SK-N-SH (cell line): ENCODE measurements around the gene RAB33A. TPM values are rescaled to one million over a fixed set of nuclear protein-coding genes. Genes with fewer than 3 reads are reported as not detected.
A peak's percentile ranks its signal among the peaks of the same experiment; 100 is the strongest.

Experiments used
- CTCF ChIA-PET: fragments of 300-600, 350-600 bp; formaldehyde crosslinking; extraction: SDS; loops from one replicate; lab custom pipeline; 2021; lab: Yijun Ruan, JAX
- POLR2A ChIA-PET: fragments of 350-600 bp; sonication (Branson Sonifier 250); formaldehyde crosslinking; extraction: SDS; loops from one replicate; lab custom pipeline; 2020; ENCODE audit warnings: antibody characterized with exemption, inconsistent platforms; lab: Yijun Ruan, JAX
- DNase-seq: peaks from one replicate; pipeline ENCODE4 v3.0.0; 2012
- H2AFZ ChIP-seq: fragments of 200-600 bp; sonication (generic); 2 replicates; pipeline ENCODE4 v1.8.1; 2016; ENCODE audit warnings: antibody characterized with exemption, mild to moderate bottlenecking, low read depth
- H3F3A ChIP-seq: fragments of 200-600 bp; sonication (generic); replicated peaks from 2 replicates; pipeline ENCODE3; 2016; ENCODE audit warnings: antibody characterized with exemption, mild to moderate bottlenecking; ENCODE audit not compliant: insufficient read depth
- H3K27ac ChIP-seq, 2 experiments: fragments of 200-500 bp in 1 of 2; fragments of 200-600 bp in 1 of 2; sonication (Bioruptor generic) in 1 of 2; sonication (generic), shearing (Covaris generic) in 1 of 2; 2 replicates each; pipeline versions ENCODE4 v1.5.1 to v1.6.1; 2014 to 2016; ENCODE audit warnings: low read depth in 2 of 2, inconsistent platforms in 1 of 2, low read length in 1 of 2, mild to moderate bottlenecking in 1 of 2, mixed read lengths in 1 of 2
- H3K27me3 ChIP-seq: fragments of 200-600 bp; sonication (generic), shearing (Covaris generic); 2 replicates; pipeline ENCODE4 v1.6.1; 2016; ENCODE audit warnings: mixed run types; ENCODE audit not compliant: insufficient read depth
- H3K36me3 ChIP-seq, 2 experiments: fragments of 200-500 bp in 1 of 2; fragments of 200-600 bp in 1 of 2; sonication (Bioruptor generic) in 1 of 2; sonication (generic) in 1 of 2; replicated peaks in 1 of 2; 2 replicates each; pipeline versions ENCODE3 to v1.5.1; 2014 to 2016; ENCODE audit warnings: low read length in 1 of 2, mild to moderate bottlenecking in 1 of 2; ENCODE audit not compliant: insufficient read depth in 2 of 2, control insufficient read depth in 1 of 2
- H3K4me1 ChIP-seq, 2 experiments: fragments of 200-500 bp in 1 of 2; fragments of 200-600 bp in 1 of 2; sonication (Bioruptor generic) in 1 of 2; sonication (generic), shearing (Covaris generic) in 1 of 2; 2 replicates each; pipeline versions ENCODE4 v1.5.1 to v1.6.1; 2014 to 2016; ENCODE audit warnings: low read depth in 1 of 2, low read length in 1 of 2, mixed run types in 1 of 2; ENCODE audit not compliant: insufficient read depth in 2 of 2, control insufficient read depth in 1 of 2
- H3K4me2 ChIP-seq: fragments of 200-600 bp; sonication (generic), shearing (Covaris generic); 2 replicates; pipeline ENCODE4 v1.6.1; 2017; ENCODE audit warnings: mixed run types
- H3K4me3 ChIP-seq, 2 experiments: fragments of 200-500 bp in 1 of 2; fragments of 200-600 bp in 1 of 2; sonication (Bioruptor generic) in 1 of 2; sonication (generic), shearing (Covaris generic) in 1 of 2; 2 replicates each; pipeline versions ENCODE4 v1.5.1 to v1.8.1; 2014 to 2016; ENCODE audit warnings: low read depth in 2 of 2, inconsistent platforms in 1 of 2, low read length in 1 of 2, mild to moderate bottlenecking in 1 of 2, mixed read lengths in 1 of 2, moderate library complexity in 1 of 2
- H3K79me2 ChIP-seq: fragments of 200-600 bp; sonication (generic); 2 replicates; pipeline ENCODE4 v1.8.1; 2017; ENCODE audit warnings: mild to moderate bottlenecking; ENCODE audit not compliant: insufficient read depth
- H3K9ac ChIP-seq: fragments of 200-600 bp; sonication (generic); 2 replicates; pipeline ENCODE4 v1.6.1; 2017; ENCODE audit warnings: mixed run types
- H3K9me2 ChIP-seq: fragments of 200-600 bp; sonication (generic); 2 replicates; pipeline ENCODE4 v1.6.1; 2017; ENCODE audit warnings: mixed run types
- H3K9me3 ChIP-seq: fragments of 200-600 bp; sonication (generic); 2 replicates; pipeline ENCODE4 v1.6.1; 2017; ENCODE audit warnings: mixed run types, mild to moderate bottlenecking, moderate library complexity
- H4K20me1 ChIP-seq: fragments of 200-600 bp; sonication (generic); 2 replicates; pipeline ENCODE4 v1.6.1; 2017; ENCODE audit warnings: mild to moderate bottlenecking, mixed run types; ENCODE audit not compliant: insufficient read depth
- CHD2 ChIP-seq: fragments of 150-350 bp; IDR thresholded peaks from 2 replicates; pipeline ENCODE4 v1.6.1; 2018; ENCODE audit warnings: low read length; ENCODE audit not compliant: partially characterized antibody
- ELF1 ChIP-seq: IDR thresholded peaks from 2 replicates; pipeline ENCODE4 v1.4.0; 2012
- EP300 ChIP-seq, 2 experiments: IDR thresholded peaks; 2 replicates each; pipeline versions ENCODE4 v1.4.0 to v1.6.1; 2012; ENCODE audit warnings: borderline replicate concordance in 1 of 2, low read depth in 1 of 2, low read length in 1 of 2
- FOXM1 ChIP-seq: IDR thresholded peaks from 2 replicates; pipeline ENCODE4 v1.4.0; 2012; ENCODE audit warnings: low read depth, mild to moderate bottlenecking
- GABPA ChIP-seq: IDR thresholded peaks from 2 replicates; pipeline ENCODE4 v1.4.0; 2012; ENCODE audit warnings: low read depth, mild to moderate bottlenecking
- GATA2 ChIP-seq: sonication (generic); formaldehyde crosslinking; IDR thresholded peaks from 2 replicates; pipeline ENCODE4 v1.5.0; 2020; ENCODE audit warnings: mild to moderate bottlenecking, missing genetic modification reagents
- MEF2A ChIP-seq: IDR thresholded peaks from 2 replicates; pipeline ENCODE4 v1.4.0; 2012; ENCODE audit warnings: low read depth, borderline replicate concordance
- MXI1 ChIP-seq: IDR thresholded peaks from 2 replicates; pipeline ENCODE4 v1.6.1; 2012; ENCODE audit warnings: mild to moderate bottlenecking, low read depth, low read length, improper control_type of control experiment
- NFIC ChIP-seq: IDR thresholded peaks from 2 replicates; pipeline ENCODE4 v1.4.0; 2012; ENCODE audit warnings: borderline replicate concordance
- POLR2AphosphoS5 ChIP-seq: IDR thresholded peaks from 2 replicates; pipeline ENCODE4 v1.6.1; 2012; ENCODE audit warnings: low read depth, low read length
- RAD21 ChIP-seq: IDR thresholded peaks from 2 replicates; pipeline ENCODE4 v1.6.1; 2012; ENCODE audit warnings: mild to moderate bottlenecking, low read length
- RCOR1 ChIP-seq: fragments of 150-350 bp; IDR thresholded peaks from 2 replicates; pipeline ENCODE4 v1.6.1; 2017; ENCODE audit warnings: antibody characterized with exemption, low read length
- RXRA ChIP-seq: IDR thresholded peaks from 2 replicates; pipeline ENCODE4 v1.4.0; 2012; ENCODE audit warnings: low read depth, mild to moderate bottlenecking, borderline replicate concordance
- SMC3 ChIP-seq: IDR thresholded peaks from 2 replicates; pipeline ENCODE4 v1.6.1; 2012; ENCODE audit warnings: low read depth, low read length, improper control_type of control experiment
- TAF1 ChIP-seq: IDR thresholded peaks from 2 replicates; pipeline ENCODE4 v1.6.1; 2012; ENCODE audit warnings: low read depth, mild to moderate bottlenecking, low read length, moderate library complexity, borderline replicate concordance
- YY1 ChIP-seq: IDR thresholded peaks from 2 replicates; pipeline ENCODE4 v1.4.0; 2012; ENCODE audit warnings: low read depth, mild to moderate bottlenecking
- WGBS: methylation state at CpG from one replicate; pipeline ENCODE4 v1.1.6; 2017; ENCODE audit warnings: low lambda C conversion rate; 5-methylcytosine and 5-hydroxymethylcytosine counted together
- polyA plus RNA-seq, 3 experiments: library from polyadenylated mRNA; depleted of rRNA; stranded (reverse); fragments of >200 nt; gene quantifications; 2 replicates each; pipeline ENCODE4 v1.2.3, GENCODE V29; 2012
- TF ChIP-seq, protein P1 (sequence below): IDR thresholded peaks from 2 replicates; pipeline ENCODE4 v1.4.0; 2012; ENCODE audit warnings: low read depth, borderline replicate concordance
- TF ChIP-seq, protein P2 (sequence below): IDR thresholded peaks from 2 replicates; pipeline ENCODE4 v1.4.0; 2012; ENCODE audit warnings: low read depth
- TF ChIP-seq, protein P3 (sequence below): IDR thresholded peaks from 2 replicates; pipeline ENCODE4 v1.6.1; 2012; ENCODE audit warnings: mild to moderate bottlenecking, low read depth, low read length, moderate library complexity
- TF ChIP-seq, protein P4 (sequence below): IDR thresholded peaks from 2 replicates; pipeline ENCODE4 v1.4.0; 2012; ENCODE audit warnings: low read depth, borderline replicate concordance

RAB33A gene
- polyA plus RNA-seq, 1 of the 3 experiments (the other 2 are of a cell fraction), result 1.2 TPM

DNA sequence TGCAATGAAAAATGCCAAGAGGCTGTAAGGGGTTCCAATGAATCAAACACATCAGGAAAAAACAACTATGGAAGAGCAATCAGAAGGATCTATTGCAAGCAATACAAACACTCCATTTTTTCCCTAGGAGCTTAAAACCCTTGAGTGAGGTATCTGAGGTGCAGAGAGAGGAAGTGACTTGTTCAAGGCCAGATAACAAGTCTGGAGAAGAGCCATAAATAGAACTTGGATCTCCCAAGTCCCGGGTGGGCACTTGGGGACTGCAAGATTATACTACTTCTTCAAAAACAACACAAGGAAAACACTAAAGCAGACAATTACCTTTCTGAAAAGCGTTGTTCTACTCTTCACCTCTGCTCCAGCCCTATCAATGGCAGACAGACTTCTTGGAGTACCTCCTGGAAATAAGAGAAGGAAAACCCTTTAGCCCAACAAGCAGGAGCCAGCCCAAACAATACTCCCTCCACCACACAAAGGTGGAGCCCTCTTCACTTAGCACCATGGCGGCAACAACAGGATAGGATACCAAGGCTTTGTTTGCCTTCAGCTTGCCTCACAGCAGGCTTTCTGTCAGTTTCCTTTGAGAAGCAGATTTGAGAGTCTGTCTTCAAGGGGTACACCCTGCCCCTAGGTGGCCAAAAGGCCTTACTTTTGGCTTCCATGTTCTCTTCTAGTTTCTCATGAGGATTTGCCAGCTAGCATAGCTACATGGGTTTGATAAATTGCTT lies 32.1 kb upstream of the RAB33A start (continued):
- TF ChIP-seq TAF1 (no peak), EP300 (IDR thresholded peaks at IDR 0.05; ENCODE audit: borderline replicate concordance in 1 of 2, low read depth in 1 of 2, low read length in 1 of 2) (no peak), FOXM1 (no peak), ELF1 (no peak)
- TF ChIP-seq, protein P1, sequence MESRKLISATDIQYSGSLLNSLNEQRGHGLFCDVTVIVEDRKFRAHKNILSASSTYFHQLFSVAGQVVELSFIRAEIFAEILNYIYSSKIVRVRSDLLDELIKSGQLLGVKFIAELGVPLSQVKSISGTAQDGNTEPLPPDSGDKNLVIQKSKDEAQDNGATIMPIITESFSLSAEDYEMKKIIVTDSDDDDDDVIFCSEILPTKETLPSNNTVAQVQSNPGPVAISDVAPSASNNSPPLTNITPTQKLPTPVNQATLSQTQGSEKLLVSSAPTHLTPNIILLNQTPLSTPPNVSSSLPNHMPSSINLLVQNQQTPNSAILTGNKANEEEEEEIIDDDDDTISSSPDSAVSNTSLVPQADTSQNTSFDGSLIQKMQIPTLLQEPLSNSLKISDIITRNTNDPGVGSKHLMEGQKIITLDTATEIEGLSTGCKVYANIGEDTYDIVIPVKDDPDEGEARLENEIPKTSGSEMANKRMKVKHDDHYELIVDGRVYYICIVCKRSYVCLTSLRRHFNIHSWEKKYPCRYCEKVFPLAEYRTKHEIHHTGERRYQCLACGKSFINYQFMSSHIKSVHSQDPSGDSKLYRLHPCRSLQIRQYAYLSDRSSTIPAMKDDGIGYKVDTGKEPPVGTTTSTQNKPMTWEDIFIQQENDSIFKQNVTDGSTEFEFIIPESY, result no peak
- TF ChIP-seq, protein P2, sequence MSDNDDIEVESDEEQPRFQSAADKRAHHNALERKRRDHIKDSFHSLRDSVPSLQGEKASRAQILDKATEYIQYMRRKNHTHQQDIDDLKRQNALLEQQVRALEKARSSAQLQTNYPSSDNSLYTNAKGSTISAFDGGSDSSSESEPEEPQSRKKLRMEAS, result no peak

DNA sequence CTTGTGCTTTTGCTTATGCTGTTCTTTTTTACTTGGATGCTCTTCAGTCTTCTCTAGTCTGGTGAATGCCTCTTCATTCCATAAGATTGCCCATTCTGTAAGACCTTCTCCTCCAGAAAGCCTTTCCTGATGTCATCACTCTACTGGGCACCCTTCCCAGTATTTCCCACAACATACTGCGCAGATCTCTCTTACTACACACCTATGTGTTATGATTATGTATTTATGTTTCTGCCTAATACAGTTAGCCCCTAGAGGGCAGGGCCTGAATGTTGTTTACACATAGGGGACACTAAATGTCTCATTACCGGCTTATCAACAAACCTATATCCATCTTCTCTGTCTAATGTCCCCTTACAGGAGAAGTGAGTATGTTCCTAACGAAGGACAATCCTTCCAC lies 27.3 kb upstream of the RAB33A start:
- no peak for TF ChIP-seq GABPA
- TF ChIP-seq SMC3, result 0 out of 2 replicates have a peak, but pooled peaks have one; percentile 5
- no peak for TF ChIP-seq MXI1
- peak; percentile 20; the same call in 1 of the 2 replicates for TF ChIP-seq RAD21
- no peak for TF ChIP-seq POLR2AphosphoS5
- no peak for TF ChIP-seq GATA2 (CRISPR knock-in tag)
- no peak for TF ChIP-seq CHD2
- DNase-seq, result no peak
- POLR2A ChIA-PET, result no interaction called here

DNA sequence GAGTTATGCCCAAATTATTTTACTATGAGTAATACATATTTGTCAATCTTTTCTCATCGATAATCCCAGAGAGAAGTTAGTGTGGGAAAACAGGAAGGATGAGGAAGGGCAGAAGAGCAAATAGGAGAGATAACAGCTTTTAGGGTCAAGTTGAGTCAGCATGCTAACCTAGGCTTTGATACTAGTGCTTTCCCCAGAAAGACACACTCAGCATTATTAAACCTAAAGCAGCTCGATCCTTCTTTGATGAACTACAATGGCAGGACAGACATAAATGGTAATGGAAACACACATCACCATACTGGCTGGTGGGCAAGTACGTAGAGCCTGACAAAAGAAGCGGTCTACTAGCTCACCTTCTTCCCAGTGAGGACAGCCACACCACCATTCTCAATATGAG lies 26.6 kb upstream of the RAB33A start:
- Histone ChIP-seq H3K27me3 (no peaks in the 10 kb centered on the region), H3F3A (no peaks in the 10 kb centered on the region), H4K20me1 (no peaks in the 10 kb centered on the region), H3K4me3 (no peak overlapping the region), H3K4me2 (no peak overlapping the region), H3K9me3 (no peaks in the 10 kb centered on the region), H3K27ac (no peak overlapping the region), H3K9ac (no peak overlapping the region), H2AFZ (no peak overlapping the region), H3K4me1 (no peaks in the 10 kb centered on the region), H3K36me3 (peaks cover 20 to 47% of the 10 kb centered on the region in 2 experiments), H3K79me2 (no peaks in the 10 kb centered on the region), H3K9me2 (no peaks in the 10 kb centered on the region)
- ChIA-PET CTCF (interaction anchor here (0.7 to 1.0 kb wide), 4 partner anchors 24 to 219 kb away, joined by 3 to 4 read pairs (median 3); partner anchors contain the start of gene RAB33A), POLR2A (no interaction called here)
- TF ChIP-seq SMC3 (no peak), YY1 (no peak), RXRA (no peak), MEF2A (no peak), MXI1 (no peak), NFIC (no peak), RCOR1 (no peak), CHD2 (no peak)
- TF ChIP-seq, protein P3, sequence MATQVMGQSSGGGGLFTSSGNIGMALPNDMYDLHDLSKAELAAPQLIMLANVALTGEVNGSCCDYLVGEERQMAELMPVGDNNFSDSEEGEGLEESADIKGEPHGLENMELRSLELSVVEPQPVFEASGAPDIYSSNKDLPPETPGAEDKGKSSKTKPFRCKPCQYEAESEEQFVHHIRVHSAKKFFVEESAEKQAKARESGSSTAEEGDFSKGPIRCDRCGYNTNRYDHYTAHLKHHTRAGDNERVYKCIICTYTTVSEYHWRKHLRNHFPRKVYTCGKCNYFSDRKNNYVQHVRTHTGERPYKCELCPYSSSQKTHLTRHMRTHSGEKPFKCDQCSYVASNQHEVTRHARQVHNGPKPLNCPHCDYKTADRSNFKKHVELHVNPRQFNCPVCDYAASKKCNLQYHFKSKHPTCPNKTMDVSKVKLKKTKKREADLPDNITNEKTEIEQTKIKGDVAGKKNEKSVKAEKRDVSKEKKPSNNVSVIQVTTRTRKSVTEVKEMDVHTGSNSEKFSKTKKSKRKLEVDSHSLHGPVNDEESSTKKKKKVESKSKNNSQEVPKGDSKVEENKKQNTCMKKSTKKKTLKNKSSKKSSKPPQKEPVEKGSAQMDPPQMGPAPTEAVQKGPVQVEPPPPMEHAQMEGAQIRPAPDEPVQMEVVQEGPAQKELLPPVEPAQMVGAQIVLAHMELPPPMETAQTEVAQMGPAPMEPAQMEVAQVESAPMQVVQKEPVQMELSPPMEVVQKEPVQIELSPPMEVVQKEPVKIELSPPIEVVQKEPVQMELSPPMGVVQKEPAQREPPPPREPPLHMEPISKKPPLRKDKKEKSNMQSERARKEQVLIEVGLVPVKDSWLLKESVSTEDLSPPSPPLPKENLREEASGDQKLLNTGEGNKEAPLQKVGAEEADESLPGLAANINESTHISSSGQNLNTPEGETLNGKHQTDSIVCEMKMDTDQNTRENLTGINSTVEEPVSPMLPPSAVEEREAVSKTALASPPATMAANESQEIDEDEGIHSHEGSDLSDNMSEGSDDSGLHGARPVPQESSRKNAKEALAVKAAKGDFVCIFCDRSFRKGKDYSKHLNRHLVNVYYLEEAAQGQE, result no peak
- TF ChIP-seq, protein P4, sequence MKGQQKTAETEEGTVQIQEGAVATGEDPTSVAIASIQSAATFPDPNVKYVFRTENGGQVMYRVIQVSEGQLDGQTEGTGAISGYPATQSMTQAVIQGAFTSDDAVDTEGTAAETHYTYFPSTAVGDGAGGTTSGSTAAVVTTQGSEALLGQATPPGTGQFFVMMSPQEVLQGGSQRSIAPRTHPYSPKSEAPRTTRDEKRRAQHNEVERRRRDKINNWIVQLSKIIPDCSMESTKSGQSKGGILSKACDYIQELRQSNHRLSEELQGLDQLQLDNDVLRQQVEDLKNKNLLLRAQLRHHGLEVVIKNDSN, result no peak
- no peak for DNase-seq
- 84% methylated on average over 4 of the region's 4 CpGs for WGBS

More for the DNA sequence above, 27.3 kb upstream of the RAB33A start:
- no peak overlapping the region for H2AFZ ChIP-seq
- no peaks in the 10 kb centered on the region for H3K9me2 ChIP-seq
- CTCF ChIA-PET, result interaction anchor here (1.1 to 1.2 kb wide), 2 partner anchors 12 to 65 kb away, joined by 5 to 7 read pairs; no protein-coding TSS in a partner anchor
- no peak overlapping the region for H3K9ac ChIP-seq
- H3K4me3 ChIP-seq, result no peak overlapping the region
- no peak overlapping the region for H3K27ac ChIP-seq
- H3K9me3 ChIP-seq, result no peaks in the 10 kb centered on the region
- H3F3A ChIP-seq, result no peaks in the 10 kb centered on the region
- H3K79me2 ChIP-seq, result no peaks in the 10 kb centered on the region
- H3K4me1 ChIP-seq, result no peaks in the 10 kb centered on the region
- no peaks in the 10 kb centered on the region for H4K20me1 ChIP-seq
- no peaks in the 10 kb centered on the region for H3K27me3 ChIP-seq
- no peak overlapping the region for H3K4me2 ChIP-seq
- WGBS, result 92% methylated on average over 3 of the region's 3 CpGs
- peaks cover 20 to 53% of the 10 kb centered on the region in 2 experiments for H3K36me3 ChIP-seq
